Measurements from ENCODE around the gene CLASP1.
A peak's percentile ranks its signal among the peaks of the same experiment; 100 is the strongest.
"Not testable (repeated sequence)": the region's sequence is repeated elsewhere in the genome, so short reads cannot be mapped to it uniquely, and the experiment has no call there.

The CLASP1 gene

DNA sequence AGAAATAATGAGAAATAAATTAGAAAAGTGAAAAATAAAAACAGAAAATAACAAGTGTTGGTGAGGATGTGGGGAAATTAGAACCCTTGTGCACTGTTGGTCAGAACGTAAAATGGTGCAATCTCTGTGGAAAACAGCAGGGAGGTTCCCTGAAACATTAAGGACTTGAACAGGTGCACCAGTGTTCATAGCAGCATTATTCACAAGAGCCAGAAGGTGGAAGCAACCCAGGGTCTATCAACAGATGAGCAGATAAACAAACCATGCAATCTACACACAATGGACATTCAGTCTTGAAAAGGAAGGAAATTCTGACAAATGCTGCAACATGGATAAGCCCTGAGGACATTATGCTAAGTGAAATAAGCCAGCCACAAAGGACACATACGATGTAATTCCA lies 306.1 kb downstream of the CLASP1 start:
- DNase-seq: no peak

DNA sequence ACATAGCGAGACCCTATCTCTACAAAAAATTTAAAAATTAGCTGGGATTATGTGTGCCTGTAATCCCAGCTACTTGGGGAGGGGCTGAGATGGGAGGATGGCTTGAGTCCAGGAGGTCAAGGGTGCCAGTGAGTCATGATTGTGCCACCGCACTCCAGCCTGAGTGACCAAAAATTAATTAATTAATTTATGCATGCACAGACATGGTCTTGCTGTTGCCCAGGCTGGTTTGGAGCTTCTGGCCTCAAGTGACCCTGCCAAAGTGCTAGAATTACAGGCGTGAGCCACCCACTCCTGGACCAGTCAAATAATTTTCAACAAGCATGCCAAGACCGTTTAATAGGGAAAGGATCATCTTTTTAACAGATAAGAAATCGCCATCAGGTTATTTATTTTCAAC lies 306.5 kb downstream of the CLASP1 start:
- no peak for DNase-seq

DNA sequence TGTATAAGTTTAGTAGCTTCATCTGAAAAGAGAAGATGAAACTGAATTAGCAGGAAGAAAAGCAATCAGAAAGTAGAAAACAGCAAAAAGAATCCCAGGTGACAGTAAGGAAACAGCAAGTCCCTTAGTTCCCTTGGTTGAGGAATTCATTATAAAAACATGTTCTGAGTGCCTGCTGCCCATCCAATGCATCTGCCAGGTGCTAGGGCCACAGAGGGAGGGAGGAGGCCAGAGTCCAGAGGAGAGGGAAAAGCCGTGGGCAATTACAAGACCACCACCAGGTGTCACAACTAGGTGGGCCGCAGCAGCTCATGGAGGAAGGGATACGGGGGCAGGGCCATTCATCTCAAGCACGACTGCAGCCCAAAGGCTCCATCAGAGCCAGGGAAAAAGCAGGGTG lies 308.3 kb downstream of the CLASP1 start:
- DNase-seq: no peak

DNA sequence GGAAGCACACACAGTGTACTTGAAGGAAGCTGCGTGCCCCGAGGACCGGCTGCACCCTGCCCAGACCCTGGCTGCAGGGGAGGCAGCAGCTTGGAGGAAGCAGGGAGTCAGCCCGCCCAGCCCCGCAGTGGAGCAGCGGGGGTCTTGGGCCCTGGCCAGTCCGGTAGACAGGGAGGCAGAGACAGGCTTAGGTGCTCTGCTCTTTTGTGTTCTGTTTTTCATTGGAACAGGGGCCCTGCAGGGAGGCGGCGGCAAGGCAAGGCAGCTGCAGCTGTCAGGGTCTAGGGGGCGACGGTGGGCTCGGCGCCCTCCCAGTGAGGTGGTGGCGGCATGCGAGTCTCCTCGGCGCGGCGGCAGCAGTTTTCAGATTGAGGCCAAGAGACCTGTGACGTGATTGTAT lies 311.0 kb downstream of the CLASP1 start:
- no peak for DNase-seq

- no peak for DNase-seq
Measured at GRCh38 chr2:121336528-121337294, 312.6 kb downstream of the CLASP1 start.

DNA sequence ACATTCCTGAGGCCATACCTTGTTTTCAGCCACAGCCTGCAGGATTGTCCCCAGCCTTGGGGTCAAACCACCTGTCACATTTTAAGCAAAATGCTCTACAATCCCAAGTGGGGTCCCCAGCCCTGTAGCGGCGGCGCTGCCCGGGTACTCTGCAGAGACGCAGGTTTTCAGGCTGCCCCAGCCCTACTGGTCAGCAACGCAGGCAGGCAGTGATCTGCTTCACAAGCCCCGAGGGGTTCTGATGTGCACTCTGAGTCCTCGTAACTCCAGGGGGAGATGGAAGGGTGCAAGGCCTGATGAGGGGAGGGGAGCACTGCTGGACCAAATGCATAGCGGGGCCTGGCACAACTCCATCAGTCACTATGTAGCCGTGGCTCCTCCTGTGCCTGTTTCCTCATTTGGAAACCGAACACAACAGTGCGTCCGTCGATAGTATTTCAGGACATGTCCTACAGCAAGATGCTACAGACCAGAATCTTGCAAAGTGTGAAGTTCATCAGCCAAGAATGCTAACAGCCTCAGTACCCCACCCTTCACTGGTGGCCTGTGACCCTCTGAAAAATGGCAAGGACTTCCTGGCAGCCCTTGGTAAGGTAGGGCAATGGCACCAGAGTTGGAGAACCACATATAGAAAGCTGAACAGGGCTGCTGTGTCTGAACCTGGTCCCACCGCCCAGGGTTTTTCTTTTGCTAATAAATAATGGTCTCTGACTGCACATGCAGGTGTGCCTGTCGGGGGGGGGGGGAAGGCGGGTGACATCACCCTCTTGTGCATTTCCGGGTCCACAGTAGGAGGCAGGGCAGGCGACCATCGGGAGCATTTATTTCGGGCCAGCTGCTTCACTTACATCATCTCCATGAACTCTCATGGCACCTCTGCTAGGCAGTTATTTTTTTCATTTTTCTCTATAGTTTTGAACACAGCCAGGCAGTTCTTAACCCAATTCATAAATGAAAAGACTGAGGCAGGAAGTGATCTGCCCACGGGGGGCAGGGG lies 313.7 kb downstream of the CLASP1 start:
- no peak for DNase-seq

DNA sequence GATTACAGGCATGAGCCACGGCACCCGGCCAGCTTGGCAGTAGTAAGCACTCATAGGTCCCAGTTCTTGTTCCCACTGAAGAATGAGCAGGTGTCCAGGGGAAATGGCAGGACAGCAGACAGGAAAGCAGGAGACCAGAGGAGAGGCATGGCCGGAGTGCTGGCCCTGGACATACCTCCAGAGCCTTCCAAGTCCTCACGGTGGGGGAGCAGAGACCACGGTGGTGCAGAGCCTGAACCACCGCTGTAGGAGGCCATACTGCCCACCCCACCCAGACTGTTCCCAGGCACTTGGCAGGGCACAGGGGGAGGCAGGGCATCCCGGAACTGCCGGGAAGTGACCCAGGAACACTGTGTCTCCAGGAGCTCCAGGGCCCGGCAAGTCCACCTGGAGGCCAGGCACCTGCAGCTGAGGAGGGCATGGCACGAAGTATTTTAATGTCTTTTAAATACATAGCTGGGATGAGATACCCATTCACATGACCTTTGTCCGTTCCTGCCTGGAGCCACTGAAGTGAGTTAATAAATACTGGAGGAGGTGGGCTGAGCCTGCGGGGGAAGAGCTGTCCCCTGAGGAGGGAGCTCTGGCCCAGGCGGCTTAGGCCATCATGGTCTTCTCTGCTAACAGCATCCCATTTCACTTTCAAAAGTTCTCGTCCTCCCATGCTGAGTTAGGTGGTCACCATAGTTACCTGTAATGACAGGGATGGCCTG lies 314.5 kb downstream of the CLASP1 start:
- DNase-seq: no peak

GRCh38 chr2:121333834-121334558 lies 315.3 kb downstream of the CLASP1 start:
- no peak for DNase-seq

- DNase-seq: no peak
Measured at GRCh38 chr2:121333231-121333630, 316.0 kb downstream of the CLASP1 start.

DNA sequence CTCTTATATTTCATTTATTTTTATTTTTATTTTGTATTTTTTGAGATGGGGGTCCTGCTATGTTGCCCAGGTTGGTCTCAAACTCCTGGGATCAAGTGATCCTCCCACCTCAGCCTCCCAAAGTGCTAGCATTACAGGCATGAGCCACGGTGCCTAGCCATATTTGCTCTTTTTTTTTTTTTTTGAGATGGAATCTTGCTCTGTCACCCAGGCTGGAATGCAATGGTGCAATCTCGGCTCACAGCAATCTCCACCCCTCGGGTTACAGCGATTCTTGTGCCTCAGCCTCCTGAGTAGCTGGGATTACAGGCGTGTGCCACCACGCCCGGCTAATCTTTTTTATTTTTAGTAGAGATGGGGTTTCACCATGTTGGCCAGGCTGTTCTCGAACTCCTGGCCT lies 317.9 kb downstream of the CLASP1 start:
- not testable (repeated sequence) for DNase-seq

GRCh38 chr2:121330921-121331320 lies 318.3 kb downstream of the CLASP1 start:
- no peak for DNase-seq

- no peak for DNase-seq
Measured at GRCh38 chr2:121329786-121330185, 319.5 kb downstream of the CLASP1 start.

- no peak for DNase-seq
Measured at GRCh38 chr2:121326628-121327027, 322.6 kb downstream of the CLASP1 start.

GRCh38 chr2:121324601-121325000 lies 324.7 kb downstream of the CLASP1 start:
- DNase-seq: no peak

GRCh38 chr2:121321476-121321875 lies 327.8 kb downstream of the CLASP1 start:
- no peak for DNase-seq

DNA sequence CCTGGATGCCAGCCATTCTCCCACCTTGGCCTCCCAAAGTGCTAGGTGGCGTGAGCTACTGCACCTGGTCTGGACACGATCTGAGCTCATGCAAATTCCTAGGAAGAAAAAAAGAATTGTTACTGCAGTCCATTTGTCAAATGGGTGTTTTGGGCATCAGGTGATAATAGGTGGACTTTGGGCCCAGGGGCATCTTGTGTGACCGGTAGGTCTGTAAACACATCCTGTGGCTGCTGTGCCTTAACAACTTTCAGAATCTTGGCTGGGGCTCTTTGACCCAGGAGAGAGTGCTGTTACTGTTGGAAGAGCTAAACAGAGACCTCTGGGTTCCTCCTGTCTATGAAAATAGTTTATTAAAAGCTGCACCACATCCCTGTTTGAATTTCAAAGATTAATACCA lies 329.3 kb downstream of the CLASP1 start:
- DNase-seq: no peak

GRCh38 chr2:121316986-121317385 lies 332.3 kb downstream of the CLASP1 start:
- DNase-seq: no peak

GRCh38 chr2:121313701-121314100 lies 335.6 kb downstream of the CLASP1 start:
- DNase-seq: not testable (repeated sequence)

DNA sequence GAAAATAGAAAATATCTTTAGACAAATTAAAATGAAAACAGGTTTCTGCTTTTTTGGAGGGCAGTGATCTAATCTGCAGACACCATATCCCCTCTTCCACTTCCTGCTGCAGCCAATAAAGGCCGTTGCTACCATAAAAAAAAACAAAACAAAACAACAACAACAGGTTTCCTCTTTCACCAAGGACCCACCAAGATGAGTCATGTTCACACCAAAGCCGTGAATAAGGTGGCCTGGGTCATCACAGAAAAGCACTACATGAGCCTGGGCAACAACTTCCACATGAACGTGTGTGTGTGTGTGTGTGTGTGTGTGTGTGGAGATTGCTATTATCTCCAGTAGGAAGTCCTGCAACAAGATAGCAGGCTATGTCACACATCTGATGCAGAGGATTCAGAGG lies 339.5 kb downstream of the CLASP1 start:
- peak; percentile 54 to 57 (median 56) for DNase-seq

GRCh38 chr2:121309323-121309722 lies 339.9 kb downstream of the CLASP1 start:
- no peak for DNase-seq

DNA sequence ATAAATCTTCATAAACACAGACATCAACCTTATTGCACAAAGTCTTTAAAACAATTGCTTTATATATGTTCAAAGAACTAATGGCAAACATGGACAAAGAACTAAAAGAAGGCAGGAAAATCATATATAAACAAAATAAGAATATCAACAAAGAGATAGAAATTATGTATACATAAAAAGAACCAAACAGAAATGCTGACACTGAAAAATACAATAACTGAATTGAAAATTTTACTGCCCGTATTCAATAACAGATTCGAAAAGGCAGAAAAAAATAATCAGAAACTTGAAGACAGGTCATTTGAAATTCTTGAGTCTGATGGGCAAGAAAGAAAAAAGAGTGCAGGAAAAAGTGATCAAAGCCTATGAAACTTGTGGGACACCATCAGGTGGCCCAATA lies 342.2 kb downstream of the CLASP1 start:
- no peak for DNase-seq

DNA sequence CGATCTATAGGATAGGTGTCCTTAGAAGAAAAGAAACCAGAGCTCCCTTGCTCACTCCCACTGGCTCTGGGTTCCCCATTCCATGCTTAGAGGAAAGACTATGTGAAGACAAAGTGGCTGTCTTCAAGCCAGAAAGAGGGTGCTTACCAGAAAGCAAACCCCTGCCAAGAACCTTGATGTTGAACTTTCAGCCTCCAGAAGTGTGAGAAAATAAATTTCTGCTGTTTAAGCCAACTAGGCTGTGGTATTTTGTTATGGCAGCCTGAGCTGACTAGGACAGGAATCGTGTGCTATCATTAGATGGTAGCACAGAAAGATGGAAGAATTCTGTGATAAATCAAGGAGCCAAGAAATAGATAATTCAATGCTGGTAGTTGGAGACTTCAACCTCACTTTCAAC lies 344.3 kb downstream of the CLASP1 start:
- no peak for DNase-seq
